Measurements from ENCODE around the gene TMOD1. TPM values are rescaled to one million over a fixed set of nuclear protein-coding genes. Genes with fewer than 3 reads are reported as not detected.
"Not testable (repeated sequence)": the region's sequence is repeated elsewhere in the genome, so short reads cannot be mapped to it uniquely, and the experiment has no call there.

Gene TMOD1
- polyA plus RNA-seq, 3 donors: 1.4 to 1.9 (median 1.6) TPM

DNA sequence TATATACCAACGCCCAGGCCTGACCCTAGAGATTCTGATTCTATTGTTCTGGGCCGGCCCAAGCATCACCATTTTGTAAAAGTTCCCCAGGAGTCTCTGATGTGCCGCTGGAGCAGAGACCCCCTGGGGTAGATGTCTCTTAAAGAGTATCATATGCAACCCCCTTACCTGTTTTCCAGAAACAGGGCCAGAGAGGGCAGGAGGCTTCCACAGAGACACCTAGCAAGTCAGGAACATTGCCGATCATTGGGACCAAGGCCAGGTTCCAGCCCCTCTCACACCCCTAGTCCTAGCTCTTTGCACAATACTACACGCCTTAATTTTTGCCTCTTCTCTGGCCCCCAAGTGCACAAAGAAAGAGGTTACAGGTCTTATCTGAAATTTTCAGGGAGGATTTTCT, 63.8 kb downstream of the TMOD1 start:
- DNase-seq: no peak

DNA sequence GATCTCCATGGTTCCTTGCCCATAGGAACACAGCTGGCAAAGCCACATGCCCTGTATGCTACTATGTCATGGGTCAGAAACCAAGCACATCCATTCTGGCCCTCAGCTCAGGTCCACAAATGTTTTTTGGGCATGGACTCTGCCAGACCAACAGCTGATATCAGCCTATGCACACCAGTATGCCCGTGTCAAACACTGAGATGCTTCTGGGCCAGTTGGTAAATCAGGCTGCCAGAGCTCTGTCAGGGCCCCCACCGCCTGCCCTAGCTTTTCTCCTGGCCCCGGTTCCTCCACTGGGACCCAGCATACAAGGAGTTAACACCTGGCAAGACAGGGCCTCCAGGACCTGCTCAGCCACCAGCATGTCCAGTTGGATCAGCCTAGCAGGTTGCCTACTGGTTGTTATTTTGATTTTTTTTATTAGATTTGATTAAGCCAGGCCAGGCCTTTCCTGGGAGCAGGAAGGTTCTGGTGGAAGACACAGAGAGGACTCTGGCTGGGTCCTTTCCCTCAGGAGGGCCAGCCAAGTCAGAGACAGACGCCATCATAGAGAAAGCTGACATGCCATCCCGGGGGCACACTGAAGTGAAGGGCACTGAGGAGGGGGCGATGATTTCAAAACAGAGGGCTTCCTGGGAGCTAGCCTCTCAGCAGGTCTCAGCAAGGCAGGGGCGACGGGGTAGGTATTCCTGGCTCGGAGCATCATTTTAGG, 65.9 kb downstream of the TMOD1 start:
- no peak for DNase-seq

DNA sequence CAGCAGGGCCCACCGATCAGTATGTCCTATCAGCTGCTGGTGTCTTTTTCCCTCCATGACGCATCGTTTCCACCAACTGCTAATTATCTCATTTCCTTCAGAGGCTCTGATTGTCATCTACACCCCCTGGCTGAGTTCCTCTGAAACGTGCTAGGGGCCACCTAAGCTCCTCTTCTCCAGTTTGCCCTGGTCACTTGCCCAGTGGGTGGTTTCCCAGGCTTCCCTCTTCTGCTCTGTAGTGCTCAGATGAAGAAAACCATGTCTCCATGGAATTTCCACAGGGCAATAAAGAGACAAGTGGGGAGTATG, 66.4 kb downstream of the TMOD1 start:
- no peak for DNase-seq

DNA sequence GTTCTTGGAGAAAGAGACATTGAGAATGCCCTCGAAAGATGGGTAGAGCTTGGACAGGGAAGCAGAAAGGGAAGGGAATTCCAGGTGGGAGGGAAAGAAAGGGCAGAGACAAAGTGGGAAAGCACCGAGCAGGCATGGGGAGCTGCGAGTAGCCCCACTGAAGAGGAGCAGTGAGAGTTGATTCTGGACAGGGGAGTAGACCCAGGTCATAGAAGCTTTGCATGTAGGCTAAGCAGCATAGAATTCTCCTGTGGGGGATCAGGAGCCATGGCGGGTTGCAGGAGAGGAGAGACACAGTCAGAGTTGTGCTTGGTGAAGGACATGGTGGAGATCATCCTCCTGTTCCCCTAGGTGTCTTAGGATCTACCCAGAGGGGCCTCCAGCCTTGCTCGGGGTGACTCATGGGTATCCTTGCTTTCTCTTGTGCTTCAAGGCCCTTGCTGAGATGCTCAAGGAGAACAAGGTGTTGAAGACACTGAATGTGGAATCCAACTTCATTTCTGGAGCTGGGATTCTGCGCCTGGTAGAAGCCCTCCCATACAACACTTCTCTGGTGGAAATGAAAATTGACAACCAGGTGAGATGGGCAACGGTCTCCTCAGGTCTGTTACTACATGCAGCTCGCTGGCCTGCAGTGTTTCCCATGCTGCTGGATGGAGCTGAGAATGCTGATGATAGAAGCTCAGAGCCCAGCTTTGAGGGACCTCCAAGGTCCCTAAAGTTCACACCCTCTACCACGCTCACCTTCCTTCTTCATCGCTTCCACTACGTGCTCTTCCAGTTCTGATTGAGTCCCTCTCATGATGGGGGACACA, 67.2 kb downstream of the TMOD1 start:
- DNase-seq: no peak

DNA sequence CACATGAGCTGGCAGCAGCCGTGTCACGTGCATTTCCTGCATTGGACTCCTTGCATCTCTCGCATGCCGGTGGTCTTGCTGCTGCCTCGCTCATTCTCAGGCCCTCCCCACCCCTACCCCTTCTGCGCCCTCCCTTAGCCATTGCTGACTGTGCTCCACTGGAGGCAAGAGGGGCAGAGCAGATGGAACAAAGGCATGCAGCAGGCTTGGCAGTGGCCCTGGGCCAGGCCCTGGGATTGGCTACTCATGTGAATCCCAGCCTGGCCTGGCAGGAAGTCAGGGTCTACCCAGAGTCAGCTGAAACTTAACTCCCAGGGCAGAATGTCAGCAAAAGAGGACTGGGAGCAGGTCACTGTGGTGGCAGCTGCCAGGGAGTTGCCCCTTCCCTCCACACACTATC, 69.4 kb downstream of the TMOD1 start:
- no peak for DNase-seq

DNA sequence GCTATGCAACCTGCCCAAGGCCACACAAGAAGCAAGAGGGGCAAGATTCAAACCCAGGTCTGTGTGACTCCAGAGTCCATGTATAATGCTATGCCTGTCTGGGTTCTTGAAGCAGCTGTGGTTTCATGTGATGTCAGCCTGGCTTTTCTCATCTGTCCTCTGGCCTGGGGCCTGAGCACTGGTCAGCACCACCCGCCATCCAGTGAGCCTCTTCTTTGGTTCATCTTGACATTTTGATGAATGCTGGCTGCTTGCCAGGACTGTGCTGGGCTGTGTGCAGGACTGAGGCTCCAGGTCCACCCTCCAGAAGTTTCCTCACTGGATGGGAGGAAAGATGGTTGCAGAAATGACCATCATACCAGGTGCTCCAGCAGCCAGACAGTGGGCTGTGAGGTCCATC, 70.2 kb downstream of the TMOD1 start:
- peak; percentile 17 for DNase-seq

DNA sequence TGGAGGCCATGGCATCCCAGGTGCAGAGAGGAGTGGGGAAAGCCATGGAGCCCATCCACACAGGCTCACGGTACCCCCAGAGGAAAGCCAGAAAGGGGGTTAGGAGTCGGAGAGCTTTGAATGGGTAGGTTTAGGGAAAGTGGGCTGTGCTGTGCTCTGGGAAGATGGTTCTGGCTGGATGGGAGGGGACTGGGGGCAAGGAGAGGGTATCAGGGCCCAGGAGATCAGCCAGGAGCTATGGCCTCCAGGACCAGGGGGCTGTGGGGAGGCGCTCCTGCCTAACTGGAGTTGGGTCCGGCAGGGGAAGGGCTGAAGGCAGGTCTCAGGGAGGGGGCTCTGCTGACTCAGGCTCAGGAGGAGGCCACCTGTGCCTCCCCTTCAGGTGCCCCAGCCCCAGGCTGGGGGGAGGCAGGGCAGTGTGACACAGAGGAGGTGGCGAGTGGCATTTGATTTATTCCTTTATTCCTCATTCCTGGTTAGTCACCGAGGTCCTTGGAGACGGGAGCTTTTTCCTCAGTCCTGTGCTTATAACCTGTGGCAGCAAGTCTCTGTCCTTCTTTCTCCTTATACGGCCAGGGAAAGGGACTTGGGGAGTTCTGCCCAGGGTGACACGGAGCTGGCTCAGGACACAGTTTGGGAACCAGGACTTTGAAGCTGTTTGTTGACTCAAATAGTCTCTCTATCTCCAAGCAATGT, 70.9 kb downstream of the TMOD1 start:
- no peak for DNase-seq

DNA sequence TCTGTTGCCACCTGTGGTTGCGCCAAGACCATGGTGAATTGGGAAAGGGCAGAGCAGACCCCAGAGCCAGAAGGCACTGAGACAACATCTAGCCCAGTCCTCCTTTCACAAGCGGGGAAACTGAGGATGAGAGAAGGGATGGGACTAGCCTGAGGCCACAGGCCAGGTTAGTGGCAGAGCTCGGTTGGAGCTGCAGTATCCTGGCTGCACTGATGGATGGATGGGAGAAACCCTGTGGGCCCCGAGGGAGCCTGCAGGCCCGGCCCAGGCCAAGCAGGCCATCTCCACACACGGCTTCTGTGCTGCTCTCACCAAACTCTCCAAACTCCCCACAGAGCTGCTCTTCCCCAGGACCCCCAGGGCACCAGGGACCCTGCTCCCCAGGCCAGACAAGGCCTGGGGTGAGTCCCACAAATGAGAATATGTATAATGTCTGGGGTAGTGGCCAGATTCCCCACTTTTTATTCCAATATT, 71.5 kb downstream of the TMOD1 start:
- no peak for DNase-seq

DNA sequence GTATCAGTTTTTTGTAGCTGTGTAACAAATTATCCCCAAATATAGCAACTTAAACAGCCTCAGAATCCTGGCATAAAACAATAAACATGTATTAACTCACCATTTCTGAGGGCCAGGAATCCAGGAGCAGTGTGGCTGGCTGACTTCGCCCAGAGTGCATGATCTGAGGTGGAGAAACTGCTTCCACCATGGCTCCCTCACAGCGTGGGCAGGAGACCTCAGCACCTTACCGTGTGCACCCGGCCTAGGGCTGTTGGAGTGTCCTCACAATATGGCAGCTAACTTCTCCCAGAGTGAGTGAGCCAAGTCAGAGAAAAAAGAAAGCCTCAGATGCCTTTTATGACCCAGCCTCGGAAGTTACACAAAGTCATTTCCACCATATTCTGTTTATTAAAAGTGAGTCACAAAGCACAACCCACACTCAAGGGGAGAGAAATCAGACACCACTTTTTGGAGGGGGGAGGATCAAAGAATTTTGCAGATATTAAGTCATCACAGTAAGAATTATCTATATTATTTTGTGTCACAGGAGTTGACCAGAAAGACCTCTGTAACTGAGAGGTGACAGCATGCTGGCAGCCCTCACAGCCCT, 72.1 kb downstream of the TMOD1 start:
- DNase-seq: no peak

DNA sequence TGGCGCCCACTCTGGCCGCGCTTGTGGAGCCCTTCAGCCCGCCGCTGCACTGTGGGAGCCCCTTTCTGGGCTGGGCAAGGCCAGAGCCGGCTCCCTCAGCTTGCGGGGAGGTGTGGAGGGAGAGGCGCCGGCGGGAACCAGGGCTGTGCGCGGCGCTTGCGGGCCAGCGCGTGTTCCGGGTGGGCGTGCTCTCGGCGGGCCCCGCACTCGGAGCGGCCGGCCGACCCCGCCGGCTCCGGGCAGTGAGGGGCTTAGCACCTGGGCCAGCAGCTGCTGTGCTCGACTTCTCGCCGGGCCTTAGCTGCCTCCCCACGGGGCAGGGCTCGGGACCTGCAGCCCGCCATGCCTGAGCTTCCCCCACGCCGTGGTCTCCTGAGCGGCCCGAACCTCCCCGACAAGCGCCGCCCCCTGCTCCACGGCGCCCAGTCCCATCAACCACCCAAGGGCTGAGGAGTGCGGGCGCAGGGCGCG, 72.7 kb downstream of the TMOD1 start:
- not testable (repeated sequence) for DNase-seq

DNA sequence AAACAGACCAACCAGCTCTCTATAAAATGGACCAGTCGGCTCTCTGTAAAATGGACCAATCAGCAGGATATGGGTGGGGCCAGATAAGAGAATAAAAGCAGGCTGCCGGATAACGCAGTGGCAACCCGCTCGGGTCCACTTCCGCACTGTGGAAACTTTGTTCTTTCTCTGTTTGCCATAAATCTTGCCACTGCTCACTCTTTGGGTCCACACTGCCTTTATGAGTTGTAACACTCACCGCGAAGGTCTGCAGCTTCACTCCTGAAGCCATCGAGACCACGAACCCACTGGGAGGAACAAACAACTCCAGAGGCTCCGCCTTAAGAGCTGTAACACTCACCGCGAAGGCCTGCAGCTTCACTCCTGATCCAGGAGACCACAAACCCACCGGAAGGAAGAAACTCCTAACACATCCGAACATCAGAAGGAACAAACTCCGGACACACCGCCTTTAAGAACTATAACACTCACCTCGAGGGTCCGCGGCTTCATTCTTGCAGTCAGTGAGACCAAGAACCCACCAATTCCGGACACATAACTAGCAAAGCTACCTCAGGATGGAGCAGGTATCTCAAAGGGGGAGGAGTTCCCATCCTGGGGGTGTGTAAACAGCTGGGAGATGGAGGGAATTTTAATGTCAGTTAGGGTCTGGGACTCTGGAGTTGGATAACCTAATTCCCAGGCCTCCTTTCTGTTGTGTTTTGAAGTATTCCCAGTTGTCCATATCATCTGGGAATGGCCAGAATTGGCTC, 73.6 kb downstream of the TMOD1 start:
- DNase-seq: not testable (repeated sequence)

DNA sequence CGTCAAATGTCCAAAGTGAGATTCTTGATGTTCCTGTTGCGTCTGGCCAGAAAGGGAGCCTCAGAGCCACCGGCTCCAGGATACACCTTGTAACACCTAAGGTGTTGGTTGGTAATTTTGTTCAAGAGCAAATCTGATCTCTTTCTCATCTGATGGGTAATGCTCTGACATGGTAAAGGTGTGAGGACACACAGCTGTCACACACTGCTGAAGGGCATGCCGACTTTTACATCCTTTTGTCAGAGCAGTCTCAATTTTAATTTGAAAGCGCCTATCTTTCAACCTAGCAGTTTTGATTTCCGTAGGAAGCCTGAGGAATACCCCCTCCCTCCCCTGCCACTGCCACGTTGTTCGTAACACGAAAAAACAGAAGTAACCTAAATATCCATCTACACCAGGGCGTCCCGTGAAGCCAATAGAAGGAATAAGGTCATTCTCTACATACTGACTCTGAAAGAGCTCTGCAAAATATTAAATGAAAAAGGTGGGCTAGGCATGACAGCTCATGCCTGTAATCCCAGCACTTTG, 74.3 kb downstream of the TMOD1 start:
- DNase-seq: no peak

DNA sequence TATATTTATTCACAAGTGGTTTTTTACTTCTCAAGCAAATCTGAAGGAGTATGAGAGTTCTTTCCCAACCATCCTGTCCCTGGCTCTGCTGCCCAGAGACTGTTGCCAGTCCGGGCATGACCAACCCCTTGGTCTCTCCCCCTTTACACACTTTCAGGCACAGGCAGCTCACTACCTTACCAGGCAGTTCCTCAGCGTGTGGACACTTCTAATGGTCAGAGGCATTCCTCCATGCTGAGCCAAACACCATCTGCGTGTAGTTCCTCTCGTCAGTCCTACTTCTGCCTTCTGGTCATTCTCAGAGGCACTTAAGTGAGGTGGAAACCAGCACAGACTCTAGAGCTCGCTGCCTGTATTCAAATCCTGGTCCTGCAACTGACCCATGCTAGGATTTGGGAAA, 75.6 kb downstream of the TMOD1 start:
- DNase-seq: no peak

DNA sequence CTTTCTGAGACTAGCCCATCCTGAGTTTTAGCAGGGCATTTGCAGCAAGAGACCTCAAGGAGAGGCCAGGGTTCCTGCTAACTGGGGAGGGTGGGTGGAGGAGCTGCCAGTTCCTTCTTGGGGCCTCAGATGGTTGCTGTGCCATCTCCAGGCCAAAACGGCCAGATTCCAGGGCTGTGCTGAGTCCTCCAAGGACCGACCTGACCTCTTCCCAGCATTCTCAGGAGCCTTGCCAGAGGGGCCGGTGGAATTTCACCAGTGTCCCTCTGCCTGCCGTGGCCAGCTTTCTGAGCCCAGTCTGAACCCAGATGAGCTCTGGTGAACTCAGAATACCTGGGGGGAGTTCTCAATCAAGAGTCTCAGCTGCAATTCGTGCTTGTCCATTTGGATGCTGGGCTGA, 77.4 kb downstream of the TMOD1 start:
- no peak for DNase-seq

DNA sequence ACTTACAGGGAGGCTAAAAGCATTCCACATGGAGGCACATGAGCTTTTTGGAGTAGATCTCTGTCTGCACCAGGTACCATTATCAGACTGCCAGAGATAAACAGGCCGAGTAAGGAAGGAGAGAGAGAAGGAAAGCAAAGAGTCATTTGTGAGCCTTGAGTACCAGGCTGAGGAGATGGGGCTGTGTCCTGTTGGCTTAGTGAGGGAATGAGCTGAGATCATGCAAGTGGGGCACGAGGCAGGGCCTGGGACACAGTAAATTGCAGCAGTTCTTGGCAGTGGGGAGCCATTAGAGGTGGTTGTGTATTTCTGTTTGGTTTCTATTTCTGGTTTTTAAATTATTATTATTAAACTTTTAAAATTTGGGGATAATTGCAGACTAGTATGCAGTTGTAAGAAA, 78.4 kb downstream of the TMOD1 start:
- DNase-seq: no peak

DNA sequence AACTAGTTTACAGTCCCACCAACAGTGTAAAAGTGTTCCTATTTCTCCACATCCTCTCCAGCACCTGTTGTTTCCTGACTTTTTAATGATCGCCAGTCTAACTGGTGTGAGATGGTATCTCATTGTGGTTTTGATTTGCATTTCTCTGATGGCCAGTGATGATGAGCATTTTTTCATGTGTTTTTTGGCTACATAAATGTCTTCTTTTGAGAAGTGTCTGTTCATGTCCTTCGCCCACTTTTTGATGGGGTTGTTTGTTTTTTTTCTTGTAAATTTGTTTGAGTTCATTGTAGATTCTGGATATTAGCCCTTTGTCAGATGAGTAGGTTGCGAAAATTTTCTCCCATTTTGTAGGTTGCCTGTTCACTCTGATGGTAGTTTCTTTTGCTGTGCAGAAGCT, 80.1 kb downstream of the TMOD1 start:
- not testable (repeated sequence) for DNase-seq

DNA sequence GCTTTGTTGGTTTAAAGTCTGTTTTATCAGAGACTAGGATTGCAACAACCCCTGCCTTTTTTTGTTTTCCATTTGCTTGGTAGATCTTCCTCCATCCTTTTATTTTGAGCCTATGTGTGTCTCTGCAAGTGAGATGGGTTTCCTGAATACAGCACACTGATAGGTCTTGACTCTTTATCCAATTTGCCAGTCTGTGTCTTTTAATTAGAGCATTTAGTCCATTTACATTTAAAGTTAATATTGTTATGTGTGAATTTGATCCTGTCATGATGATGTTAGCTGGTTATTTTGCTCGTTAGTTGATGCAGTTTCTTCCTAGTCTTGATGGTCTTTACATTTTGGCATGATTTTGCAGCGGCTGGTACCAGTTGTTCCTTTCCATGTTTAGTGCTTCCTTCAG, 83.3 kb downstream of the TMOD1 start:
- DNase-seq: not testable (repeated sequence)

DNA sequence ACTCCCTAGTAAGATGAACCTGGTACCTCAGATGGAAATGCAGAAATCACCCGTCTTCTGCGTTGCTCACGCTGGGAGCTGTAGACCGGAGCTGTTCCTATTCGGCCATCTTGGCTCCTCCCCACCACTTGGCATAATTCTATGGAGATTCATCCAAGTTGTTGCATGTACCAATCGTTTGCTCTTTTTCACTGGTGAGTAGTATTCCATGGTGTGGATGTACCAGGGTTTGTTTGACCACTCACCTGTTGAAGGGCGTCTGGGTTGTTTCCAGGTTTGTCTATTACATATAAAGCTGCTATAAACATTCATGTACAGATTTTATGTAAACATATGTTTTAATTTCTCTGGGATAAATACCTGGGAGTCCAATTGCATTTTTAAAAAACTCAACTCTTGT, 85.4 kb downstream of the TMOD1 start:
- not testable (repeated sequence) for DNase-seq

DNA sequence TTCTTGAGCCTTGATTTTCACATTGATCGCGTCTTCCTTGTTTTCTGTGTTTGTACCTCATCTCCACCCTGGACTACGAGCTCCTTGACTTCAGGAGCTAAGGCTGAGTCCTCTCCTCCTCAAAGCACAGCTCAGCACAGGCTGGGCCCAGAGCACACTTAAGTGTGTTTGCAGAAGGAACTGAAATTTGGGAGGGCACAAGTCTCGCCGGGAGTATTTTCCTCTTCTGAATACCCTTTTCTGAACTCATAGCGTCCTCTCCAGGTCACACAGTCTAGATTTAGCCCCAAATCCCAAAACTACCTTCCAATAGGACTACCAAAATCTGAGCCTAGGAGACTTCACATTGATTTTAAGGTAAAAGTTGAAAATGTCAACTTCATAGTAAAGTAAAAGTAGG, 90.1 kb downstream of the TMOD1 start:
- DNase-seq: no peak

DNA sequence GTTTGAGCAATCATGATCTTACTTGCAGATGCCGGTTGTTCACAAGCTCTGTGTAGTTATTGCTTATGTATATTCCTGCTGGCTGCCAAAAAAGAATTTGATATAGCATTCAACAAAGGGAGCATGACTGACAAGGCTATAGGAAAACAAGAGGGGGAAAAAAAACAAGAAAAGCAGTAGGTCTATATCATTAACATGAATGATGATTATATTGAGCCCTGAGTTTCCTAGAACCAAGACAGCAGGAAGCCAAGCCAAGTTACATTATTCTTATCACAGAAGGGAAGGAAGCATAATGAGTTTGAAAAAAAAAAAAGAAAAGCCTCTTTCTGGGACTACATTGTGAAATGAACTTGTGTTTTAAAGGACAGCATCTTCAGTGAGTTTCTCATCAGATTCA, 90.7 kb downstream of the TMOD1 start:
- no peak for DNase-seq

DNA sequence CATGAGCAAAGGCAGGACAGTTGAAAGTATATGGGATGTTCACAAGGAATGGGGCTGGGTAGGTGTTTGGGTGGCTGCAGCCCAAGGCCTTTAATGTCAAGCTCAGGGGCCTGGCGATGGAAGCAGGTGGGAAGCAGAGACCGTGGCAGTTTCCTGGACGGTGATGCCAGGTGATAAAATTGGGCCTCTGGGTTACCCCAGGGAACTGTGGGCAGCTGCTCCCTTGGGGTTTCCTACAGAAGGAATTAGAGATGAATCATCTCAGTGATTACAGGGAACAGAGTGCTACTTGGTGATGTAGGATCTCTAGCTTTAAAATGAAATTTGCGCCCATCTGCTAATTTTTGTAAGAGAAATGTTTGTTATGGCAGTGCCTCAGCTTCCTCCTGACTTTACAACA, 92.5 kb downstream of the TMOD1 start:
- no peak for DNase-seq
